Adrenal gland (tissue), 5 donors: ENCODE measurements around the gene EQTN.

Experiments
- POLR2A ChIP-seq, 2 donors: fragments of 450-650 bp; IDR thresholded peaks; one replicate each; pipeline ENCODE4 v1.6.1; 2017; ENCODE audit warnings: antibody characterized with exemption in 2 of 2, mild to moderate bottlenecking in 2 of 2, moderate library complexity in 1 of 2
- TF ChIP-seq, protein P1 (sequence below), 6 experiments: fragments of 450-650 bp in 4 of 6; fragments of 200-600 bp in 2 of 6; sonication (generic) in 1 of 6; IDR thresholded peaks; 1 replicate in 5 of 6; 2 replicates in 1 of 6; pipeline versions ENCODE4 v1.5.1 to v1.8.0; 2016 to 2021; ENCODE audit warnings: antibody characterized with exemption in 6 of 6, mild to moderate bottlenecking in 2 of 6, moderate library complexity in 1 of 6
- donor health status: DM: no; HTN: no; CAD: no.

GRCh38 chr9:27328483-27328882 is 31.5 kb upstream of the EQTN start:
- no peak for TF ChIP-seq POLR2A (IDR thresholded peaks at IDR 0.05)
- TF ChIP-seq, protein P1, sequence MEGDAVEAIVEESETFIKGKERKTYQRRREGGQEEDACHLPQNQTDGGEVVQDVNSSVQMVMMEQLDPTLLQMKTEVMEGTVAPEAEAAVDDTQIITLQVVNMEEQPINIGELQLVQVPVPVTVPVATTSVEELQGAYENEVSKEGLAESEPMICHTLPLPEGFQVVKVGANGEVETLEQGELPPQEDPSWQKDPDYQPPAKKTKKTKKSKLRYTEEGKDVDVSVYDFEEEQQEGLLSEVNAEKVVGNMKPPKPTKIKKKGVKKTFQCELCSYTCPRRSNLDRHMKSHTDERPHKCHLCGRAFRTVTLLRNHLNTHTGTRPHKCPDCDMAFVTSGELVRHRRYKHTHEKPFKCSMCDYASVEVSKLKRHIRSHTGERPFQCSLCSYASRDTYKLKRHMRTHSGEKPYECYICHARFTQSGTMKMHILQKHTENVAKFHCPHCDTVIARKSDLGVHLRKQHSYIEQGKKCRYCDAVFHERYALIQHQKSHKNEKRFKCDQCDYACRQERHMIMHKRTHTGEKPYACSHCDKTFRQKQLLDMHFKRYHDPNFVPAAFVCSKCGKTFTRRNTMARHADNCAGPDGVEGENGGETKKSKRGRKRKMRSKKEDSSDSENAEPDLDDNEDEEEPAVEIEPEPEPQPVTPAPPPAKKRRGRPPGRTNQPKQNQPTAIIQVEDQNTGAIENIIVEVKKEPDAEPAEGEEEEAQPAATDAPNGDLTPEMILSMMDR (IDR thresholded peaks at IDR 0.05), result no peak
